ENCODE measurements around the gene MLXIPL. TPM values are rescaled to one million over a fixed set of nuclear protein-coding genes. Genes with fewer than 3 reads are reported as not detected.
"Not testable (repeated sequence)": the region's sequence is repeated elsewhere in the genome, so short reads cannot be mapped to it uniquely, and the experiment has no call there.

MLXIPL gene
- total RNA-seq, 1 experiment from 2014 or later = not detected

DNA sequence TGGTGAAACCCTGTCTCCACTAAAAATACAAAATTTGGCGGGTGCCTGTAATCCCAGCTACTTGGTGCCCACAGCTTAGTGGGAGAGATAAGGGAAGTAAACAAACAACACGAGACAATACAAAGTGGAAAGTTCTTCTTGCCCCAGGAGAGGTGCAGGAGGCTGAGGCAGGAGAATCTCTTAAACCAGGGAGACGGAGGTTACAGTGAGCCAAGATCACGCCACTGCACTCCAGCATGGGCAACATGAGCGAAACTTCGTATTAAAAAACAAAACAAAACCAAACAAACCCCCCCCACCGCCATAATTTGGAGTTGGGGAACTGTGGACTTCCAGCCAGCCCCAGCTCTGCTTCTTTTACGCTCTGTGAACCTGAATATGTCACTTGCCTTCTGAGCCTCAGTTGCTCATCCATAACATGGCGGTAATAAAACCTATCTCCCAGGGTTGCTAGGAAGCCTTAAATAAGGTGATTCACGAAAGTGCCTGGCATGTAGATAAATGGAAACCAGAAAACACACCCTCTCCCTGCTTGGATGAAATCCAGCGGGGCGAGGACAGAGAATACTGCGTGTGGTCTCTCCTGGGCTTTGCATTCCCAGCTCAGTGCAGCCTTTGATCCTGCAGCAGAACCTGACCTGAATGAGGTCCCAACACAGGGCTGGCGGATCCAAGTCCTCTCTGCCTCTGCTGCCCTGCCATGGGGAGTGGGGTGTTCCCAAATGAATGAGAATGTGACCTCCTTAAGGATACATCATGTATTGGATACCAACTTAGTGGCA is 10.2 kb downstream of the MLXIPL start:
- DNase-seq (ENCODE audit: low read depth in 1 of 2, low spot score in 2 of 2) = peak in 1 of 2 experiments; percentile 52
- H3K36me3 ChIP-seq = no peaks in the 10 kb centered on the region
- H3K4me1 ChIP-seq (replicated peaks) = peaks cover 22% of the 10 kb centered on the region
- H3K27me3 ChIP-seq (replicated peaks) = 0 out of 2 replicates have a peak, but pooled peaks cover 3% of the 10 kb centered on the region
- H3K4me3 ChIP-seq = no peak overlapping the region
- H3K27ac ChIP-seq = no peak overlapping the region
- H3K9me3 ChIP-seq (replicated peaks) = no peaks in the 10 kb centered on the region

- H3K27ac ChIP-seq = no peak overlapping the region
- peaks cover 22% of the 10 kb centered on the region for H3K4me1 ChIP-seq (replicated peaks)
- no peak overlapping the region for H3K4me3 ChIP-seq
- 0 out of 2 replicates have a peak, but pooled peaks cover 3% of the 10 kb centered on the region for H3K27me3 ChIP-seq (replicated peaks)
- H3K9me3 ChIP-seq (replicated peaks) = no peaks in the 10 kb centered on the region
- peak in 1 of 2 experiments; percentile 37 for DNase-seq (ENCODE audit: low read depth in 1 of 2, low spot score in 2 of 2)
- no peaks in the 10 kb centered on the region for H3K36me3 ChIP-seq
Observed at GRCh38 chr7:73612598-73613269, 11.6 kb downstream of the MLXIPL start.

- H3K36me3 ChIP-seq = no peaks in the 10 kb centered on the region
- H3K9me3 ChIP-seq (replicated peaks) = no peaks in the 10 kb centered on the region
- no peak overlapping the region for H3K4me3 ChIP-seq
- peaks cover 26% of the 10 kb centered on the region for H3K4me1 ChIP-seq (replicated peaks)
- no peak for DNase-seq (ENCODE audit: low read depth in 1 of 2, low spot score in 2 of 2)
- H3K27ac ChIP-seq = no peak overlapping the region
- peaks cover 3% of the 10 kb centered on the region; the same call in 1 of the 2 replicates for H3K27me3 ChIP-seq (replicated peaks)
Observed at GRCh38 chr7:73611017-73611555, 13.2 kb downstream of the MLXIPL start.

DNA sequence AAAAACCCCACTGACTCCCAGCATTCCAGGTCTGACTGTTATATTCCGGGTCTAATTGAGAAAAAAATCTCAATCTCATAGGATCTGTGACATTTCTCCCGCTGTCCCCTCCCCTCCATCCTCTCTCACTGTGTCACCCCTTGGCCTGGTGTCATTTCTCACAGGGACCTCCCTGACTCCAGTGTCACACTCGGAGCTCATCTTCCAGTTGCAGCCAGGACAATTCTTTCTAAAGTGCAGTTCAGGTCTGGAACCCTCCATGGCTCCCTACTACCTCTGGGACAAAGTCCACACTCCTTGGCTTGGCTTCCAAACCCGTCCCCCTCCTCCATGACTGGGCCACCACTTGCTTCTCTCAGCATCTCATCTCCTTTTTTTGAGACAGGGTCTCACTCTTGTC is 14.2 kb downstream of the MLXIPL start:
- no peak for DNase-seq (ENCODE audit: low read depth in 1 of 2, low spot score in 2 of 2)
- no peaks in the 10 kb centered on the region for H3K9me3 ChIP-seq (replicated peaks)
- peaks cover 26% of the 10 kb centered on the region for H3K4me1 ChIP-seq (replicated peaks)

DNA sequence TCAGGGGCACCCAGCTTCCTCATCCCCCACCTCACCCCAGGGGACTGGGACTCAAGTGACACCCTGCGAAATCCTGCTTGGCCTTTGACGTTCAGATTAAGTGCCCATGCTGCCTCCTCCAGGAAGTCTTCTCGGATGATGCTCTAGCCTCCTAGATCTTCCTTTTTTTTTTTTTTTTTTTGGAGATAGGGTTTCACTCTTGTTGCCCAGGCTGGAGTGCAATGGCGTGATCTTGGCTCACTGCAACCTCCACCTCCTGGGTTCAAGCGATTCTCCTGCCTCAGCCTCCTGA is 16.7 kb downstream of the MLXIPL start:
- not testable (repeated sequence) for H3K4me3 ChIP-seq; H3K36me3 ChIP-seq; H3K4me1 ChIP-seq (replicated peaks); H3K9me3 ChIP-seq (replicated peaks); H3K27me3 ChIP-seq (replicated peaks); DNase-seq (ENCODE audit: low read depth in 1 of 2, low spot score in 2 of 2); H3K27ac ChIP-seq

More for the DNA sequence above, 14.2 kb downstream of the MLXIPL start:
- H3K27ac ChIP-seq = no peak overlapping the region
- H3K36me3 ChIP-seq = no peaks in the 10 kb centered on the region
- H3K27me3 ChIP-seq (replicated peaks) = peaks cover 3% of the 10 kb centered on the region; the same call in 1 of the 2 replicates
- H3K4me3 ChIP-seq = no peak overlapping the region

DNA sequence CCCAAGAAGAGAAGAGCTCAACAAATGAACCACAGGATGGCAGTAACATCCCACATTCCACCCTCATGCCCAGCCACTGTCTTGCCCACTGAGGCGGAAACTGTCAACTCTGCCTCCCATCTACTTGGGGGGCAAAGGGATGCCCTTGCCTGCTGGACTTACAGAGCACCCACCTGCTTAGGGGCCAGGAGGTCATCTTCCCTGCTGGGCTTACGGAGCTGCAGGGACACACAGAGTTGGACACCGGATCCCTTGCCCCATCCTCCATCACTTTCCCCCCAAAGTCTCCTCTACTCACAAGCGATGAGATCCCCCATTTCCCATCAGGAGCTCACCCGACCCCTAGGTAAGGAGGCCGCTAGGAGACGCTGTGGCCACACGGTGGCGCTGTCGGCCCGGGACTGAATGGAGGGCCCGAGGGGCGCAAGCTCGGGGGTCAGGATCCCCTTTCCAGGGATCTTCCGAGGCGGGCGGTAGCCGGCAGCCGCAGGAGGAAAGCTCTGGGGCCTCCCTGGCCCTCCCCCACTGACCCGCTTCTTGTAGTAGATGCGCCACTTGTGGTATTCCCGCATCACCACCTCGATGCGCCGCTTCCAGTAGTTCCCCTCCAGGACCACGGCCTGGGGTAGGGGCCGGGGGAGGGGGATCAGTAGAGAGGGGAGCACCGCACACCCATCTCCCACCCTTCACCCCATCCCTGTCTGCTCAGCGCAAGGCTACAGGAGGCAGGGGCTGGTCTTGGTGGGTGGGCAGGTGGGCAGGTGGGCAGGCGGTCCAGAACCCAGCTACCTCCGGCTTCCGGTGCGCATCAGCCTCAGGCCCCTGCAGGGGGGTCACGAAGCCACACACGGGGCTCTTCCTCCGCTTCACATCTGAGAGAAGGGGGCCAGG is 17.3 kb downstream of the MLXIPL start:
- H3K9me3 ChIP-seq (replicated peaks) = no peaks in the 10 kb centered on the region
- H3K27ac ChIP-seq = no peak overlapping the region
- no peaks in the 10 kb centered on the region; the same call in 1 of the 2 replicates for H3K27me3 ChIP-seq (replicated peaks)
- no peaks in the 10 kb centered on the region for H3K36me3 ChIP-seq
- peaks cover 5% of the 10 kb centered on the region for H3K4me1 ChIP-seq (replicated peaks)
- DNase-seq (ENCODE audit: low read depth in 1 of 2, low spot score in 2 of 2) = peak; percentile 58 to 65
- H3K4me3 ChIP-seq = no peak overlapping the region

GRCh38 chr7:73605601-73606220 is 18.6 kb downstream of the MLXIPL start:
- Histone ChIP-seq H3K27me3 (replicated peaks) (no peaks in the 10 kb centered on the region; the same call in 1 of the 2 replicates), H3K27ac (no peak overlapping the region), H3K36me3 (no peaks in the 10 kb centered on the region), H3K9me3 (replicated peaks) (no peaks in the 10 kb centered on the region), H3K4me1 (replicated peaks) (peaks cover 5% of the 10 kb centered on the region), H3K4me3 (no peak overlapping the region)
- no peak for DNase-seq (ENCODE audit: low read depth in 1 of 2, low spot score in 2 of 2)

DNA sequence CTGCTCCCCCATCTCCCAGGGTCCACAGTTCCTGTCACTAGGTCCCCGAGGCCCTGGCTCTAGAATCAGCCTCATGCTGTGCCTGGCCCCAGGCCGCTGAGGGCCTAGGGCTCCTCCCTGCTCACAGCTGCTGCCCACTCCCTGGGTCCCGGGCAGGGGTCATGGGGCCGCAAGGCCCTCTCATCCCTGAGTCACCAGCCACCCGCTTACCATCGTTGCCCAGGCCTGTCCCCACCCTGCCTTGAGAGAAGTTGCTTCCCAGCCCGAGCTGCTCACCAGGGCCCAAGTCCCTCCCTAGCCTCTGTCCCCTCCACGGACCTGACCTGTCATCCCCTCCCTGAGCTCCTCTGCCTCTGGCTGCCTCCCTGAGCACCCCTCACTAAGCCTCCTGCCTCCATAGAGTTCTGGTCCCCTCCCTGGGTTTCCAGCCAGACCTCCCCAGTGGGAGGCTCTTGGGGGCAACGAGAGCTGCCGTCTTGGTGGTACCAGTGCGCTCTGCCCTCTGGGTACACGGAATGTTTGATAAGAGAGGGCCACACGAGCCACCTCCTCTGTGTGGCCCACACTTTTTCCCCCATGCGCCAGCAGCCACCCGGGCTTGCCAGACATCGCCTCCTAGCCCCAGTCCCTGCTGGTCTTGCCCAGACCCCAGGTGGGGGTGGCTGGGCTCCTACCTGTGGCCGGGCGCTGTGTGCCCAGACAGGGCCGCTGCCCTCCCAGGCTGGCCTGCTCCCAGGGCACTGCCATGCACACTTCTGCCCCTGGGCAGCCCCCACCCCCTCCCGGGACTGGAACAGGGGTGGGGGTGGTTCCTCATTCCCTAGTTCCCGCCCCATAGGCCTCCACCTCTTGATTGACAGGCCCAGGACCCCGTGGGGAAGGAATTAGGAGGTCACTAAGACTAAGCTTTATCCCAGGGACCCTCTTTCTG is 21.3 kb downstream of the MLXIPL start:
- Histone ChIP-seq H3K9me3 (replicated peaks) (no peaks in the 10 kb centered on the region), H3K36me3 (no peaks in the 10 kb centered on the region), H3K4me3 (no peak overlapping the region), H3K4me1 (replicated peaks) (peaks cover 5% of the 10 kb centered on the region), H3K27me3 (replicated peaks) (peaks cover 6% of the 10 kb centered on the region; the same call in 1 of the 2 replicates), H3K27ac (no peak overlapping the region)
- no peak for DNase-seq (ENCODE audit: low read depth in 1 of 2, low spot score in 2 of 2)

DNA sequence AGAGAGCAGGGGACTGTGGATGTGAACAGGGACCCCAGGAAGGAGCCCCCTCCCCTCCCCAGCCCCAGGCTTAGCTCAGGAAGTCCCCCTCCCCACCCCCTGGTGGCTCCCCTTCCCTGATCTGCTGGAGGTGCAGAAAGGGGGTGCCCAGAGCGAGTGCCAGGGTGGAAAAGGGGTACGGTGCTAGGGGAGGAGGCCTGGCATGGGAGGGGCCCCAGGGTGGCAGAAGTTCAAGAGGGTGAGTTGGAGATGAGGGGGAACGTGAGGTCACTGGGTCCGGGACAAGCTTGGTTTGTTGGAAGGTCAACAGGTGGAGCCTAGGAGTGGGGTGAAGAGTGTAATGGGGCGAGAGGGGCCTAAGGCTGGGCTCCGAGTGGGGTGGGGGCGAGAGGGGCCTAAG is 24.4 kb downstream of the MLXIPL start:
- Histone ChIP-seq H3K4me3 (no peak overlapping the region), H3K9me3 (replicated peaks) (no peaks in the 10 kb centered on the region), H3K27ac (no peak overlapping the region), H3K4me1 (replicated peaks) (no peaks in the 10 kb centered on the region), H3K36me3 (no peaks in the 10 kb centered on the region), H3K27me3 (replicated peaks) (peaks cover 9% of the 10 kb centered on the region; the same call in 1 of the 2 replicates)
- DNase-seq (ENCODE audit: low read depth in 1 of 2, low spot score in 2 of 2) = no peak

GRCh38 chr7:73599151-73599882 is 25.0 kb downstream of the MLXIPL start:
- Histone ChIP-seq H3K4me1 (replicated peaks) (no peaks in the 10 kb centered on the region), H3K9me3 (replicated peaks) (no peaks in the 10 kb centered on the region), H3K4me3 (no peak overlapping the region), H3K27me3 (replicated peaks) (peaks cover 9% of the 10 kb centered on the region; the same call in 1 of the 2 replicates), H3K36me3 (no peaks in the 10 kb centered on the region), H3K27ac (no peak overlapping the region)
- no peak for DNase-seq (ENCODE audit: low read depth in 1 of 2, low spot score in 2 of 2)

GRCh38 chr7:73597978-73598782 is 26.1 kb downstream of the MLXIPL start:
- DNase-seq (ENCODE audit: low read depth in 1 of 2, low spot score in 2 of 2) = no peak
- H3K9me3 ChIP-seq (replicated peaks) = no peaks in the 10 kb centered on the region
- no peak overlapping the region for H3K4me3 ChIP-seq
- H3K27ac ChIP-seq = no peak overlapping the region
- H3K27me3 ChIP-seq (replicated peaks) = peaks cover 9% of the 10 kb centered on the region; the same call in 1 of the 2 replicates
- H3K4me1 ChIP-seq (replicated peaks) = no peaks in the 10 kb centered on the region
- H3K36me3 ChIP-seq = no peaks in the 10 kb centered on the region

Measured in SJSA1 (cell line).